Measurements from ENCODE around the gene KDM5B.

DNA sequence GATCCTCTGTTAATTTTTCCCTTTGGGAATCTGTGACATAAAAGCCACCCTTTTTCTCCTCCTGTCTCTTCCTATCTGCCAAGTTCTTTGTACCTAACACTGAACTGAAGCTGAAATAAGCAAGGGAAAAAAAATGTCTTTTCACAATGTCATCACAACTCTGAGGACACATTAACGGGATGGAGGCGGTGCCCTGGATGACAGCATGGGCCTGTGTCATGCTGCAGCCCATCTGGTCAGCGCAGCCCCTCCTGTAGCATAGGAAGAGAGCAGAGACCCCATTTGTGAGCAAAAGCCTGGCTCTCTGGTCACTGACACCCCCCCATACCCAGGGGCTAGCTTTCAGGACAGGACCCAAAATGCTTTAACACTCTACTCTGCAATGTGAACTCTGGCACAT, 120.4 kb downstream of the KDM5B start:
- TF ChIP-seq, protein P1, sequence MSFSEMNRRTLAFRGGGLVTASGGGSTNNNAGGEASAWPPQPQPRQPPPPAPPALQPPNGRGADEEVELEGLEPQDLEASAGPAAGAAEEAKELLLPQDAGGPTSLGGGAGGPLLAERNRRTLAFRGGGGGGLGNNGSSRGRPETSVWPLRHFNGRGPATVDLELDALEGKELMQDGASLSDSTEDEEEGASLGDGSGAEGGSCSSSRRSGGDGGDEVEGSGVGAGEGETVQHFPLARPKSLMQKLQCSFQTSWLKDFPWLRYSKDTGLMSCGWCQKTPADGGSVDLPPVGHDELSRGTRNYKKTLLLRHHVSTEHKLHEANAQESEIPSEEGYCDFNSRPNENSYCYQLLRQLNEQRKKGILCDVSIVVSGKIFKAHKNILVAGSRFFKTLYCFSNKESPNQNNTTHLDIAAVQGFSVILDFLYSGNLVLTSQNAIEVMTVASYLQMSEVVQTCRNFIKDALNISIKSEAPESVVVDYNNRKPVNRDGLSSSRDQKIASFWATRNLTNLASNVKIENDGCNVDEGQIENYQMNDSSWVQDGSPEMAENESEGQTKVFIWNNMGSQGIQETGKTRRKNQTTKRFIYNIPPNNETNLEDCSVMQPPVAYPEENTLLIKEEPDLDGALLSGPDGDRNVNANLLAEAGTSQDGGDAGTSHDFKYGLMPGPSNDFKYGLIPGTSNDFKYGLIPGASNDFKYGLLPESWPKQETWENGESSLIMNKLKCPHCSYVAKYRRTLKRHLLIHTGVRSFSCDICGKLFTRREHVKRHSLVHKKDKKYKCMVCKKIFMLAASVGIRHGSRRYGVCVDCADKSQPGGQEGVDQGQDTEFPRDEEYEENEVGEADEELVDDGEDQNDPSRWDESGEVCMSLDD (tag by site-specific recombination; IDR thresholded peaks at IDR 0.05), result no peak
- TF ChIP-seq ZFP41 (tag by site-specific recombination; IDR thresholded peaks at IDR 0.05; ENCODE audit: borderline replicate concordance), result no peak
- TF ChIP-seq EGR2 (tag by site-specific recombination; IDR thresholded peaks at IDR 0.05; ENCODE audit: low read depth), result no peak
- TF ChIP-seq ZNF776 (tag by site-specific recombination; IDR thresholded peaks at IDR 0.05; ENCODE audit: borderline replicate concordance), result no peak
- TF ChIP-seq SP3 (tag by site-specific recombination; IDR thresholded peaks at IDR 0.05), result no peak
- TF ChIP-seq ZNF121 (tag by site-specific recombination; IDR thresholded peaks at IDR 0.05), result no peak
- no peak for TF ChIP-seq ZNF645 (tag by site-specific recombination; IDR thresholded peaks at IDR 0.05)
- TF ChIP-seq, protein P2, sequence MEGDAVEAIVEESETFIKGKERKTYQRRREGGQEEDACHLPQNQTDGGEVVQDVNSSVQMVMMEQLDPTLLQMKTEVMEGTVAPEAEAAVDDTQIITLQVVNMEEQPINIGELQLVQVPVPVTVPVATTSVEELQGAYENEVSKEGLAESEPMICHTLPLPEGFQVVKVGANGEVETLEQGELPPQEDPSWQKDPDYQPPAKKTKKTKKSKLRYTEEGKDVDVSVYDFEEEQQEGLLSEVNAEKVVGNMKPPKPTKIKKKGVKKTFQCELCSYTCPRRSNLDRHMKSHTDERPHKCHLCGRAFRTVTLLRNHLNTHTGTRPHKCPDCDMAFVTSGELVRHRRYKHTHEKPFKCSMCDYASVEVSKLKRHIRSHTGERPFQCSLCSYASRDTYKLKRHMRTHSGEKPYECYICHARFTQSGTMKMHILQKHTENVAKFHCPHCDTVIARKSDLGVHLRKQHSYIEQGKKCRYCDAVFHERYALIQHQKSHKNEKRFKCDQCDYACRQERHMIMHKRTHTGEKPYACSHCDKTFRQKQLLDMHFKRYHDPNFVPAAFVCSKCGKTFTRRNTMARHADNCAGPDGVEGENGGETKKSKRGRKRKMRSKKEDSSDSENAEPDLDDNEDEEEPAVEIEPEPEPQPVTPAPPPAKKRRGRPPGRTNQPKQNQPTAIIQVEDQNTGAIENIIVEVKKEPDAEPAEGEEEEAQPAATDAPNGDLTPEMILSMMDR (tag by site-specific recombination; IDR thresholded peaks at IDR 0.05), result no peak
- TF ChIP-seq REST (tag by site-specific recombination; IDR thresholded peaks at IDR 0.05), result no peak
- TF ChIP-seq, protein P3, sequence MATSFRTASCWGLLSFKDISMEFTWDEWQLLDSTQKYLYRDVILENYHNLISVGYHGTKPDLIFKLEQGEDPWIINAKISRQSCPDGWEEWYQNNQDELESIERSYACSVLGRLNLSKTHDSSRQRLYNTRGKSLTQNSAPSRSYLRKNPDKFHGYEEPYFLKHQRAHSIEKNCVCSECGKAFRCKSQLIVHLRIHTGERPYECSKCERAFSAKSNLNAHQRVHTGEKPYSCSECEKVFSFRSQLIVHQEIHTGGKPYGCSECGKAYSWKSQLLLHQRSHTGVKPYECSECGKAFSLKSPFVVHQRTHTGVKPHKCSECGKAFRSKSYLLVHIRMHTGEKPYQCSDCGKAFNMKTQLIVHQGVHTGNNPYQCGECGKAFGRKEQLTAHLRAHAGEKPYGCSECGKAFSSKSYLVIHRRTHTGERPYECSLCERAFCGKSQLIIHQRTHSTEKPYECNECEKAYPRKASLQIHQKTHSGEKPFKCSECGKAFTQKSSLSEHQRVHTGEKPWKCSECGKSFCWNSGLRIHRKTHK (tag by site-specific recombination; IDR thresholded peaks at IDR 0.05), result no peak

Data from HEK293 (cell line).